Measurements from ENCODE around the gene SPTY2D1.

DNA sequence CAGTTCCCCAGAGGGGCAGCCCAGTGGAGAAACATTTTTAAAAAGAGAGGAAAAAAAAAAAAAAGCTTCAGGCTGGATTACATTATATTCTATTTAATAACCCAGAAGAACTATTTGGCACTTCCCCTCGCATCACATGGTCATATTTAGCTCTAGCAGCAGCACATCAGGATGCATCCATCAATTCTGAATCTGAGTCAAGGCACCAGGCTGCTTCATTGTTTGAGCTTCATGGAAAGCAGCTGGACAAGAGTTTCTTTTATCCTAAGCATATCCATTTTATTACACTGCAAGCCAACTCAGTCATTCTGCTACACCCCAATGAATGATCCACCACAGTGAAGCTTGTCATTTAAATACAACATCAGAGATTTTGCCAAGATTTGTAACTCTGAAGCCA, 10.0 kb downstream of the SPTY2D1 start:
- TF ChIP-seq, protein P1, sequence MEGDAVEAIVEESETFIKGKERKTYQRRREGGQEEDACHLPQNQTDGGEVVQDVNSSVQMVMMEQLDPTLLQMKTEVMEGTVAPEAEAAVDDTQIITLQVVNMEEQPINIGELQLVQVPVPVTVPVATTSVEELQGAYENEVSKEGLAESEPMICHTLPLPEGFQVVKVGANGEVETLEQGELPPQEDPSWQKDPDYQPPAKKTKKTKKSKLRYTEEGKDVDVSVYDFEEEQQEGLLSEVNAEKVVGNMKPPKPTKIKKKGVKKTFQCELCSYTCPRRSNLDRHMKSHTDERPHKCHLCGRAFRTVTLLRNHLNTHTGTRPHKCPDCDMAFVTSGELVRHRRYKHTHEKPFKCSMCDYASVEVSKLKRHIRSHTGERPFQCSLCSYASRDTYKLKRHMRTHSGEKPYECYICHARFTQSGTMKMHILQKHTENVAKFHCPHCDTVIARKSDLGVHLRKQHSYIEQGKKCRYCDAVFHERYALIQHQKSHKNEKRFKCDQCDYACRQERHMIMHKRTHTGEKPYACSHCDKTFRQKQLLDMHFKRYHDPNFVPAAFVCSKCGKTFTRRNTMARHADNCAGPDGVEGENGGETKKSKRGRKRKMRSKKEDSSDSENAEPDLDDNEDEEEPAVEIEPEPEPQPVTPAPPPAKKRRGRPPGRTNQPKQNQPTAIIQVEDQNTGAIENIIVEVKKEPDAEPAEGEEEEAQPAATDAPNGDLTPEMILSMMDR (IDR thresholded peaks at IDR 0.05) = no peak
- TF ChIP-seq POLR2A (IDR thresholded peaks at IDR 0.05) = no peak
